RWPE2 (cell line): ENCODE measurements around the gene CFAP43.

Experiments
- ATAC-seq: fragments of 200-7000 bp; cut with Tn5 transposase; 3 replicates; pipeline ENCODE4 v1.9.1; 2021; ENCODE audit warnings: low read depth
- DNase-seq: peaks from one replicate; pipeline ENCODE4 v3.0.0-alpha.2; 2020; ENCODE audit warnings: low spot score
- H3K27ac ChIP-seq: fragments of 450-650 bp; 2 replicates; pipeline ENCODE4 v1.5.1; 2017; ENCODE audit warnings: mild to moderate bottlenecking; ENCODE audit not compliant: poor library complexity, severe bottlenecking
- H3K27me3 ChIP-seq: fragments of 250-450 bp; sonication (Bioruptor Pico); 2 replicates; pipeline ENCODE4 v1.5.1; 2021; ENCODE audit warnings: mild to moderate bottlenecking, moderate library complexity; ENCODE audit not compliant: insufficient read depth, poor library complexity, severe bottlenecking
- H3K36me3 ChIP-seq: fragments of 250-450 bp; sonication (Bioruptor Pico); 2 replicates; pipeline ENCODE4 v1.5.1; 2020; ENCODE audit warnings: low read depth, mild to moderate bottlenecking, moderate library complexity
- H3K4me1 ChIP-seq: fragments of 250-450 bp; sonication (Bioruptor Pico); 2 replicates; pipeline ENCODE4 v1.5.1; 2021; ENCODE audit warnings: mild to moderate bottlenecking, moderate library complexity; ENCODE audit not compliant: insufficient read depth, poor library complexity, severe bottlenecking
- H3K4me3 ChIP-seq: fragments of 250-450 bp; sonication (Bioruptor Pico); 2 replicates; pipeline ENCODE4 v1.5.1; 2021; ENCODE audit warnings: mild to moderate bottlenecking, moderate library complexity; ENCODE audit not compliant: severe bottlenecking
- H3K9me3 ChIP-seq: fragments of 250-450 bp; sonication (Bioruptor Pico); 2 replicates; pipeline ENCODE4 v1.5.1; 2021; ENCODE audit warnings: mild to moderate bottlenecking, moderate library complexity; ENCODE audit not compliant: severe bottlenecking
- CTCF ChIP-seq: fragments of 450-650 bp; IDR thresholded peaks from one replicate; pipeline ENCODE4 v1.5.1; 2017; ENCODE audit warnings: mild to moderate bottlenecking, moderate library complexity; ENCODE audit not compliant: poor library complexity, severe bottlenecking

Gene CFAP43

GRCh38 chr10:104277785-104278184 lies 45.6 kb upstream of the CFAP43 start:
- DNase-seq: no peak

GRCh38 chr10:104276192-104276591 lies 44.0 kb upstream of the CFAP43 start:
- no peak for TF ChIP-seq CTCF
- Histone ChIP-seq H3K4me3 (no peak overlapping the region), H3K27me3 (no peaks in the 10 kb centered on the region), H3K4me1 (peaks cover 7% of the 10 kb centered on the region), H3K36me3 (peaks cover 38% of the 10 kb centered on the region), H3K27ac (no peak overlapping the region), H3K9me3 (no peaks in the 10 kb centered on the region)
- no peak for DNase-seq
- ATAC-seq: no peak

More at GRCh38 chr10:104277785-104278184, 45.6 kb upstream of the CFAP43 start:
- H3K27me3 ChIP-seq: no peaks in the 10 kb centered on the region
- peaks cover 45% of the 10 kb centered on the region for H3K36me3 ChIP-seq
- H3K4me3 ChIP-seq: no peak overlapping the region
- no peak for ATAC-seq
- TF ChIP-seq CTCF: no peak
- no peaks in the 10 kb centered on the region for H3K9me3 ChIP-seq
- no peak overlapping the region for H3K27ac ChIP-seq
- peaks cover 7% of the 10 kb centered on the region for H3K4me1 ChIP-seq

- ATAC-seq (peak; percentile 90), DNase-seq (peak; percentile 69)
- Histone ChIP-seq H3K4me1 (peaks cover 7% of the 10 kb centered on the region), H3K9me3 (no peaks in the 10 kb centered on the region), H3K27ac (peak overlapping the region; percentile 33), H3K36me3 (peaks cover 27% of the 10 kb centered on the region), H3K27me3 (no peaks in the 10 kb centered on the region), H3K4me3 (peak overlapping the region; percentile 56)
- peak; percentile 95 for TF ChIP-seq CTCF
Observed at GRCh38 chr10:104274762-104275721, 42.9 kb upstream of the CFAP43 start.

- H3K27ac ChIP-seq: no peak overlapping the region
- peaks cover 18% of the 10 kb centered on the region for H3K36me3 ChIP-seq
- ATAC-seq: no peak
- DNase-seq: no peak
- H3K9me3 ChIP-seq: no peaks in the 10 kb centered on the region
- TF ChIP-seq CTCF: no peak
- H3K27me3 ChIP-seq: no peaks in the 10 kb centered on the region
- no peak overlapping the region for H3K4me3 ChIP-seq
- H3K4me1 ChIP-seq: peaks cover 7% of the 10 kb centered on the region
Observed at GRCh38 chr10:104273899-104274575, 41.9 kb upstream of the CFAP43 start.

GRCh38 chr10:104273286-104273685 lies 41.1 kb upstream of the CFAP43 start:
- H3K4me1 ChIP-seq: peaks cover 7% of the 10 kb centered on the region
- no peak for ATAC-seq
- no peak for TF ChIP-seq CTCF

More at GRCh38 chr10:104273286-104273685, 41.1 kb upstream of the CFAP43 start:
- DNase-seq: no peak
- Histone ChIP-seq H3K9me3 (no peaks in the 10 kb centered on the region), H3K36me3 (peaks cover 11% of the 10 kb centered on the region), H3K4me3 (no peak overlapping the region), H3K27ac (no peak overlapping the region), H3K27me3 (no peaks in the 10 kb centered on the region)
